MM.1S (cell line): ENCODE results near the gene ACAD9.

Source experiments
- CTCF ChIP-seq: fragments of 300-600 bp; sonication (generic); IDR thresholded peaks from 2 replicates; pipeline ENCODE4 v1.5.1; 2016; ENCODE audit warnings: antibody characterized with exemption, low read length, mixed read lengths
- EZH2 ChIP-seq: fragments of 300-600 bp; sonication (generic); optimal IDR thresholded peaks from 2 replicates; pipeline ENCODE3; 2017; ENCODE audit warnings: low read depth, mild to moderate bottlenecking, antibody characterized with exemption, low read length, mixed read lengths
- EZH2phosphoT487 ChIP-seq: fragments of 300-600 bp; sonication (generic); IDR thresholded peaks from 2 replicates; pipeline ENCODE4 v1.6.1; 2018; ENCODE audit warnings: antibody characterized with exemption, low read length

- TF ChIP-seq EZH2 (no peak), CTCF (no peak), EZH2phosphoT487 (no peak)
These were observed 19.8 kb upstream of the ACAD9 start for GRCh38 chr3:128859630-128860029.
